RWPE2 (cell line): ENCODE results near the gene XPO6.
A peak's percentile ranks its signal among the peaks of the same experiment; 100 is the strongest.

Experiments
- ATAC-seq: fragments of 200-7000 bp; cut with Tn5 transposase; 3 replicates; pipeline ENCODE4 v1.9.1; 2021; ENCODE audit warnings: low read depth
- DNase-seq: peaks from one replicate; pipeline ENCODE4 v3.0.0-alpha.2; 2020; ENCODE audit warnings: low spot score
- H3K27ac ChIP-seq: fragments of 450-650 bp; 2 replicates; pipeline ENCODE4 v1.5.1; 2017; ENCODE audit warnings: mild to moderate bottlenecking; ENCODE audit not compliant: poor library complexity, severe bottlenecking
- H3K27me3 ChIP-seq: fragments of 250-450 bp; sonication (Bioruptor Pico); 2 replicates; pipeline ENCODE4 v1.5.1; 2021; ENCODE audit warnings: mild to moderate bottlenecking, moderate library complexity; ENCODE audit not compliant: insufficient read depth, poor library complexity, severe bottlenecking
- H3K36me3 ChIP-seq: fragments of 250-450 bp; sonication (Bioruptor Pico); 2 replicates; pipeline ENCODE4 v1.5.1; 2020; ENCODE audit warnings: low read depth, mild to moderate bottlenecking, moderate library complexity
- H3K4me1 ChIP-seq: fragments of 250-450 bp; sonication (Bioruptor Pico); 2 replicates; pipeline ENCODE4 v1.5.1; 2021; ENCODE audit warnings: mild to moderate bottlenecking, moderate library complexity; ENCODE audit not compliant: insufficient read depth, poor library complexity, severe bottlenecking
- H3K4me3 ChIP-seq: fragments of 250-450 bp; sonication (Bioruptor Pico); 2 replicates; pipeline ENCODE4 v1.5.1; 2021; ENCODE audit warnings: mild to moderate bottlenecking, moderate library complexity; ENCODE audit not compliant: severe bottlenecking
- H3K9me3 ChIP-seq: fragments of 250-450 bp; sonication (Bioruptor Pico); 2 replicates; pipeline ENCODE4 v1.5.1; 2021; ENCODE audit warnings: mild to moderate bottlenecking, moderate library complexity; ENCODE audit not compliant: severe bottlenecking
- TF ChIP-seq, protein P1 (sequence below): fragments of 450-650 bp; IDR thresholded peaks from one replicate; pipeline ENCODE4 v1.5.1; 2017; ENCODE audit warnings: mild to moderate bottlenecking, moderate library complexity; ENCODE audit not compliant: poor library complexity, severe bottlenecking

XPO6 gene

DNA sequence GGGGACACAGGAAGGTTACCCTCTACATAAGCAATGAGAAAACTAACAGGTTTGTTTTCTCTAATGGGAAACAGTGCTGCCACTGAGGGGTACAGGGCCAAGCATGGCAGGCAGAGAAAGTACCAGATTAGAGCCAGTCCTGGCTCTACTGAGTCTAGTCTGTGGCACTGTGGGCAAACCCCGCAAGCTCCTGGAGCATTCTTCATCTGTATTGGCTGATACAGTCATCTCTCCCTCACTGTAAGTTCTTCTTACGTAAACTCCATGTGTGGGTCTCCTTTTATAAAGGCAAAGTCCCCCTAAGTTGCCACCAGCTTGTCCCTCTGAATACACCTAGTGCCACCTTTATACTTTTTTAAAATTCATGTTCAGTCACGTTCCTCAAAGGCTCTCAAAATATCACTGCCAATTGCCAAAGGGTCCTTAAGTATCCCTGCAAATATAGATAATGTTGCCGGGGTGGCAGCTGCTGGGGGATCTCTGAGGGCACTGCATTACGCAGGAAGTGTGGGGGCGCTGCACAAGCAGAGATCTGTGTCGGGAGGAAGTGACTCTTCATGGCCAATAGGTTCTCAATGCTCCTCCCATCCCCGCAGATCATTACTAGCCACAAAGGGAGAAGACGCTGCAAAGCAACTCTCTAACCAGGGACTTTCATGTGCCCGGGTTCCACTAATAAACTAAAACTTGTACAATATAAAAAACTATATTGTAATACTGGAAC, 18.8 kb downstream of the XPO6 start:
- H3K4me3 ChIP-seq, result no peak overlapping the region
- DNase-seq (no peak), ATAC-seq (no peak)
- peak overlapping the region; percentile 89 for H3K27ac ChIP-seq
- peaks cover 50% of the 10 kb centered on the region for H3K36me3 ChIP-seq
- H3K4me1 ChIP-seq, result peaks cover 56% of the 10 kb centered on the region
- H3K9me3 ChIP-seq, result no peaks in the 10 kb centered on the region
- TF ChIP-seq, protein P1, sequence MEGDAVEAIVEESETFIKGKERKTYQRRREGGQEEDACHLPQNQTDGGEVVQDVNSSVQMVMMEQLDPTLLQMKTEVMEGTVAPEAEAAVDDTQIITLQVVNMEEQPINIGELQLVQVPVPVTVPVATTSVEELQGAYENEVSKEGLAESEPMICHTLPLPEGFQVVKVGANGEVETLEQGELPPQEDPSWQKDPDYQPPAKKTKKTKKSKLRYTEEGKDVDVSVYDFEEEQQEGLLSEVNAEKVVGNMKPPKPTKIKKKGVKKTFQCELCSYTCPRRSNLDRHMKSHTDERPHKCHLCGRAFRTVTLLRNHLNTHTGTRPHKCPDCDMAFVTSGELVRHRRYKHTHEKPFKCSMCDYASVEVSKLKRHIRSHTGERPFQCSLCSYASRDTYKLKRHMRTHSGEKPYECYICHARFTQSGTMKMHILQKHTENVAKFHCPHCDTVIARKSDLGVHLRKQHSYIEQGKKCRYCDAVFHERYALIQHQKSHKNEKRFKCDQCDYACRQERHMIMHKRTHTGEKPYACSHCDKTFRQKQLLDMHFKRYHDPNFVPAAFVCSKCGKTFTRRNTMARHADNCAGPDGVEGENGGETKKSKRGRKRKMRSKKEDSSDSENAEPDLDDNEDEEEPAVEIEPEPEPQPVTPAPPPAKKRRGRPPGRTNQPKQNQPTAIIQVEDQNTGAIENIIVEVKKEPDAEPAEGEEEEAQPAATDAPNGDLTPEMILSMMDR, result no peak
- H3K27me3 ChIP-seq, result no peaks in the 10 kb centered on the region

DNA sequence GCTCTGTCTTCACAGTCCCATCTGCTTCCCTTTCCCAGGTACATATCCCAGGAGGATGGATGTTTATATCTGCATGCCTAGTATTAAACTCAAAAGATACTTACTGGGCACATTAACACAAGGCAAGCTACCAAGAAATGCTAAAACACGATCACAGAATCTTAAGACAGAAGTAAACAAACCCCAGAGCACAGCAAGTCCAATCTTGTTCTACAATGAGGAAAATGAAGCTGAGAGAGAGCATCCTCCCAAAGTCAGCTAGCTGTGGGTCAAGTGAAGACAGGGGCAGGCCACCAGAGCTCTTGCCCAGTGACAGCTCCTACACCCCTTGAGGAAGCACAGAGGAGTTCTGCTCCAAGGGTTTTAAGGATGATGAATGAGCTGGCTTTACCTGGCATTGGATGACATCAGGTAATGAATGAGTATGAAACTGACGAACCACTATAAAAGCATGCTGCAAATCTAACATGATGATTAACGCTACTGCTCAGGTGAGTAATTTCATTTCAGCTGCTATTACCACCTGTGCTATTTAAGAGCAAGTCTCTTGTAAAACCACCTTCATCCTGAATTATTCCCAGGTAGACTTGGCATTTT, 20.3 kb downstream of the XPO6 start:
- Histone ChIP-seq H3K36me3 (peaks cover 54% of the 10 kb centered on the region), H3K27ac (peak overlapping the region; percentile 89)

DNA sequence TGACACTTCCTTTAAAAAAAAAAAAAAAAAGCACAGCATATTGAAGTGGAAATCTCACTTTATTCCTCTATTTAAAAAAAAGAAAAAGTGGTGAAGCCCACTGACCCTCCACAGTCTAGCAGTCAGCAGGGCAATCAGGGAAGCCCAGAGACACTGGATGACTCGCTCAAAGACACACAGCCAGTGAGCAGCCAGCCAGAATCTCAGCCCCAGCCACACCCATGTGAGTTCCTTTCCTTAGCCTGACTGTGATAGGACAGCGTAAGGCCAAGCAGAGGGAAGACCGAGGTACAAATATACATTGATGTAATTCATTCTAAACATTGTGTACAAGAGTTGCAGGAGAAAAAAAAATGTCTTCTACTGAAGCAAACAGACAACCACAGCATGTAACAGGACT, 22.5 kb downstream of the XPO6 start:
- ATAC-seq (no peak), DNase-seq (no peak)
- H3K27ac ChIP-seq, result no peak overlapping the region
- peaks cover 46% of the 10 kb centered on the region for H3K4me1 ChIP-seq
- H3K9me3 ChIP-seq, result no peaks in the 10 kb centered on the region
- peaks cover 46% of the 10 kb centered on the region for H3K36me3 ChIP-seq
- TF ChIP-seq, protein P1, result no peak
- H3K4me3 ChIP-seq, result no peak overlapping the region
- no peaks in the 10 kb centered on the region for H3K27me3 ChIP-seq

More for the DNA sequence above, 20.3 kb downstream of the XPO6 start:
- DNase-seq, result no peak
- Histone ChIP-seq H3K4me1 (peaks cover 61% of the 10 kb centered on the region), H3K27me3 (no peaks in the 10 kb centered on the region), H3K4me3 (no peak overlapping the region), H3K9me3 (no peaks in the 10 kb centered on the region)
- peak; percentile 75 for ATAC-seq
- TF ChIP-seq, protein P1, result no peak

DNA sequence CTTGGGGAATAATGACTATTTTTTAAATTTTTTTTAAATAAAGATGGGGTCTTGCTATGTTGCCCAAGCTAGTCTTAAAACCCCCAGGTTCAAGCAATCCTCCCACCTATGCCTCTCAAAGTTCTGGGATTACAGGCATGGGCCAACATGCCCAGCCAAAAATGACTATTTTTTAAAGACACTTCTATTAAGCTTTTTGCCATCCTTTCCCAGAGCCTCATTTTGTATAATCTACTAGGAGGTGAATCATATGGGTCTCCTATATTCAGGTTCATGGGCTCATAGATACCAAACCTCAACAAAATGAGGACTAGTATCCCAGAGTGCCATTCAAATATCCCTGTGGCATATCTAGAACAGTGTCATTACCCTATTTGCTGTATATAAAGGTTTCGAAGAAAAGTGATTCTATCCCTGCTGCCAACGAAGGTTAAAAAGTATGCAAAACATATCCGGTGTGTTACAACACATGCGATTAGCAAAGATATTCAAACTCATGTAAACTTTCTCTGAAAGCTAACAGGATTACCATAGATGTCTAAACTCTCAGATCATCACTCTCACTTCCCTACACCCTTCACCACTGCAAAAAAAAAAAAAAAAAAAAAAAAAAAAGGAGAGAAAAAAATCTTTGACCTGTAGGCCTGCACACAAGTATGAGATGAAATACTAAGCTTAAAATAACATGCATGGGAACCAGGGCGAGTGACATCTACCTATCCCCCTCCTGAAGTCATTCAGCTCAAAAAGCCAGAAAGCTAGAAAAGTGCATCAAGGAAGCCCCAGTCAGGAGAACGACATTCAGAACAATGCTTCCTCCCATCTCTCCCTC, 23.5 kb downstream of the XPO6 start:
- H3K36me3 ChIP-seq, result peaks cover 44% of the 10 kb centered on the region
- no peaks in the 10 kb centered on the region for H3K9me3 ChIP-seq
- TF ChIP-seq, protein P1, result no peak
- DNase-seq (no peak), ATAC-seq (no peak)
- H3K27me3 ChIP-seq, result no peaks in the 10 kb centered on the region
- H3K4me3 ChIP-seq, result no peak overlapping the region
- H3K27ac ChIP-seq, result no peak overlapping the region
- H3K4me1 ChIP-seq, result peaks cover 42% of the 10 kb centered on the region
